Thymus (tissue), 11 donors: Measurements from ENCODE around the gene SEMA3D. TPM values are rescaled to one million over a fixed set of nuclear protein-coding genes. Genes with fewer than 3 reads are reported as not detected.

Source experiments
- DNase-seq, 9 donors: peaks; one replicate each; pipeline ENCODE4 v3.0.0-alpha.2; 2013; ENCODE audit warnings: low spot score in 9 of 9, low read depth in 6 of 9, missing footprints in 1 of 9
- H3K27ac ChIP-seq, 2 donors: one replicate each; pipeline ENCODE4 v1.5.1; 2013; ENCODE audit warnings: control low read depth in 1 of 2, low read depth in 1 of 2, low read length in 1 of 2, mild to moderate bottlenecking in 1 of 2, moderate library complexity in 1 of 2
- H3K27me3 ChIP-seq, 2 donors: one replicate each; pipeline ENCODE4 v1.5.1; 2013; ENCODE audit warnings: low read length in 1 of 2; ENCODE audit not compliant: control insufficient read depth in 2 of 2, insufficient read depth in 1 of 2
- H3K36me3 ChIP-seq, 2 donors: one replicate each; pipeline ENCODE4 v1.5.1; 2013; ENCODE audit warnings: low read length in 1 of 2, mild to moderate bottlenecking in 1 of 2, moderate library complexity in 1 of 2; ENCODE audit not compliant: control insufficient read depth in 2 of 2, insufficient read depth in 2 of 2
- H3K4me1 ChIP-seq, 2 donors: one replicate each; pipeline ENCODE4 v1.5.1; 2013; ENCODE audit warnings: low read length in 2 of 2; ENCODE audit not compliant: control insufficient read depth in 2 of 2, insufficient read depth in 2 of 2
- H3K4me3 ChIP-seq, 2 donors: one replicate each; pipeline ENCODE4 v1.5.1; 2013; ENCODE audit warnings: low read length in 2 of 2, control low read depth in 1 of 2, mild to moderate bottlenecking in 1 of 2
- H3K9me3 ChIP-seq, 2 donors: one replicate each; pipeline ENCODE4 v1.5.1; 2013; ENCODE audit warnings: low read length in 1 of 2, mild to moderate bottlenecking in 1 of 2; ENCODE audit not compliant: control insufficient read depth in 2 of 2, insufficient read depth in 1 of 2
- WGBS: extraction: QIAGEN DNeasy Blood & Tissue Kit; methylation state at CpG from one replicate; pipeline ENCODE4 v1.1.7; 2013; 5-methylcytosine and 5-hydroxymethylcytosine counted together
- polyA plus RNA-seq: library from polyadenylated mRNA; stranded (reverse); fragments of 200-250 nt; gene quantifications from one replicate; pipeline ENCODE4 v1.2.3, GENCODE V29; 2013
- total RNA-seq: library from RNA; stranded (reverse); fragments of 120-200 nt; gene quantifications from one replicate; pipeline ENCODE4 v1.2.4, GENCODE V29; 2013
- donor health status: healthy.

The SEMA3D gene
- total and polyA plus RNA-seq, 2 donors, result 0.32 to 1.3 TPM

DNA sequence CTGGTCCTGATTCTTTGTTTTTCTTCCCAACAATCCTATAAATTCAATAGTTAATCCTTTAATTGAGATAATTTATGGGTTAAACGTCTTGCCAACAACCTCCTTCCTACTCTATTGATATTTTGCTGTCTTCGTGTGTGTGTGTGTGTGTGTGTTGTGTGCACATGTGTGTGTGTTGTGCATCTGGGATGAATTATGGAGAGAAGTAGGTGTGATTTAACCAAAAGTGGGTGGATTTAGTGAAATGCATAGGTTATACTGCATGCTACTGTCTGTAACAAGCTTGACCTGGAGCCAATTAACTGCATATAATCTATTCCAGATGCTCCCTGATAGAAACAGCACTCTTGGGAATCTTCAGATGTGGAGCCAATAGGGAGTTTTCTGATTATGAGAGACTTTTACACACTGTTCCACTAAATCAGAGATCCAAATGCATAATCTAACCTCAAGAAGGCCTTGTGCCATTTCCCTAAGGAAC is 61.2 kb downstream of the SEMA3D start:
- Histone ChIP-seq H3K36me3 (no peaks in the 10 kb centered on the region), H3K4me1 (no peaks in the 10 kb centered on the region), H3K27me3 (no peaks in the 10 kb centered on the region), H3K9me3 (no peaks in the 10 kb centered on the region), H3K27ac (no peak overlapping the region), H3K4me3 (no peak overlapping the region)
- 71% methylated on average over 2 of the region's 2 CpGs for WGBS
- DNase-seq, result no peak

DNA sequence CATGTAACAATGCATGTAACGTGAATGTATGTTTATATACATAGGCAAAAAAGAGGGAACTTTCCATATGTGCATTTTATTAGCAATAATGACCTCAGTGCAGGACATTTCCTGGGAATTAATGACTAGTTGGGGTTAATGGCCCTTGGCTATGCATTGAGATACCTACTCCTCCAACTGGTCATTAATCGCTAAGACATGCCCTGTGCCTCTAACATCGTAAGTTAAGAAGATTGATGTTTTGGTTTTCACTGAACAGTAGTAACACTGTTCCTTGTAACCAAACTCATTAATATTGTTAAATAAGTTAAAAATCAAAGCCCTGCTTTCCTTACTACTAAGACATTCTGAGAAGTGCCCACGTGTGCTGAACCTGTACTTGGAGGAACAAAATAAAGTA is 61.7 kb downstream of the SEMA3D start:
- Histone ChIP-seq H3K4me1 (no peaks in the 10 kb centered on the region), H3K4me3 (no peak overlapping the region), H3K27ac (no peak overlapping the region), H3K36me3 (no peaks in the 10 kb centered on the region), H3K27me3 (no peaks in the 10 kb centered on the region), H3K9me3 (no peaks in the 10 kb centered on the region)
- 92% methylated on average over 4 of the region's 4 CpGs for WGBS
- DNase-seq, result no peak

DNA sequence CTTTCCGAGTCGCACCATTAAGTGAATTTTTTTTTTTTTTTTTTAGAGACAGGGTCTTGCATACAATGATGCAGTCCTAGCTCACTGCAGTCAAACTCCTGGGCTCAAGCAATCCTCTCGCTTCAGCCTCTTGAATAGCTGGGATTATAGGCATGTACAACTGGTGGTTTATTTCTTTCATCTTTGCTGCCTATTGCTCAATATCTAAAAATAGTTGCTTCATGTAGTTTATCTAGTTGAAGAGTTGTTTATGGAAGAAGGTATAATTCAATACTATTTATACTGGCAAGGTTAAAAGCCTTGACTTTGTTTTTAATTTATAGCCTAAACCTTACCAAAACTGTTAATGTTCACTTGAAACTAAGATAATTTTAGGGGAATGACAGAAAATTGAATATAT is 66.9 kb downstream of the SEMA3D start:
- WGBS, result 97% methylated on average over 3 of the region's 3 CpGs
- no peaks in the 10 kb centered on the region for H3K36me3 ChIP-seq

DNA sequence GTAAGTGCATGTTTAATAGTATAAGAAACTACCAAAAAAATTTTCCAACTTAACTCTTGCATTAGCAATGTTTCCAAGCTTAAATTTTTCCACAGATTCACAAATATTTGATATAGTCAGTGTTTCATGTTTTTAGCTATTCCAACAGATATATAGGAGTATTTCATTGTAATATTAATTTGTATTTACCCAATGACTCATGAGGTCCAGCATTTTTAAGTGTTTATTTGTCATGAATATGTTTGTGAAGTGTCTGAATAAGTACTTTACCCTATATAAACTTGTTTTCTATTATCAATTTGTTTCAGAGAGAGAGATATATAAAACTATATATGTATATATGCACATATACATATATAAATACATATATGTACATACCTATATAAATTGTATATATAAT is 71.0 kb downstream of the SEMA3D start:
- no peak for DNase-seq
- no peaks in the 10 kb centered on the region for H3K36me3 ChIP-seq
- no peak overlapping the region for H3K4me3 ChIP-seq

More for the DNA sequence above, 66.9 kb downstream of the SEMA3D start:
- no peaks in the 10 kb centered on the region for H3K4me1 ChIP-seq
- no peak overlapping the region for H3K27ac ChIP-seq
- DNase-seq, result no peak
- H3K9me3 ChIP-seq, result no peaks in the 10 kb centered on the region
- no peaks in the 10 kb centered on the region for H3K27me3 ChIP-seq
- H3K4me3 ChIP-seq, result no peak overlapping the region

DNA sequence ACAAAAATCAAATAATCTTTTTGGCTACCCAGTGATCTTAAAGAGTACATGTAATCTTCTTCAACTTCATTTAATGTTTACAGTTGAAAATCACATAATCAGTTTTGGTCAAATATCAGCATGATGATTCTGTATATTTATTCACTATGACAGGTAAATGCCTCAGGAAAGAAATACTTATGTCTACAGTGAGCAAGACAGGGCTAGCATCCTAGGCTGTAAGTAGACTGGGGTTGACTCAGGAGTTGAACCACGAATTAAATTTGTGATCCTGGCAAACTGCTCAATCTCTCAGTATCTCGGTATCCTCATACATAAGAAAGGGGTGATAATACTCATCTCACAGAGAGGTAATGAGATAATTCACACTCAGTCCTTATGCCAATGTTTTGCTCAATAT is 71.8 kb downstream of the SEMA3D start:
- no peak overlapping the region for H3K4me3 ChIP-seq
- no peaks in the 10 kb centered on the region for H3K4me1 ChIP-seq
- 94% methylated on average over 2 of the region's 2 CpGs for WGBS
- no peaks in the 10 kb centered on the region for H3K36me3 ChIP-seq
- H3K9me3 ChIP-seq, result no peaks in the 10 kb centered on the region
- no peak overlapping the region for H3K27ac ChIP-seq
- no peaks in the 10 kb centered on the region for H3K27me3 ChIP-seq
- no peak for DNase-seq

More for the DNA sequence above, 71.0 kb downstream of the SEMA3D start:
- Histone ChIP-seq H3K4me1 (no peaks in the 10 kb centered on the region), H3K9me3 (no peaks in the 10 kb centered on the region), H3K27me3 (no peaks in the 10 kb centered on the region), H3K27ac (no peak overlapping the region)

DNA sequence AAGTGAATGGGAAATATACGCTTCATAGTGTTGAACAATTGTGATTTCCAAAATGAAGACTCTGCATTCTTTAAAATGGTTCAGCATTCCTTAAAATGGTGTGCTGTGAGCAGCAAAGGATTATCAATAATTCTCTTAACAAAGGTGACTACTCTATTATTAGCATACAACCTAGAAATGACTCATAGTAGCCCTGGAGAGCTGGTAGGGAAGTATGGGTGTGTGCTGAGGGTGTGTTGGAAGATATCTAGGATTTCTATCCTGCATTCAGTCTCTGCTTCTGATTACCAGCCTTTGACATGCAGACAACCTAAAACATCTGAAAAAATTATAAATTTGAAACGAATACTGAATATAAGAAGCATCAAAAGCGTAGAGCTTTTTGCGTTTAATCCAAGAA is 72.5 kb downstream of the SEMA3D start:
- 93% methylated on average over 4 of the region's 4 CpGs for WGBS
- no peak for DNase-seq
- Histone ChIP-seq H3K27ac (no peak overlapping the region), H3K27me3 (no peaks in the 10 kb centered on the region), H3K36me3 (no peaks in the 10 kb centered on the region), H3K9me3 (no peaks in the 10 kb centered on the region), H3K4me3 (no peak overlapping the region), H3K4me1 (no peaks in the 10 kb centered on the region)

DNA sequence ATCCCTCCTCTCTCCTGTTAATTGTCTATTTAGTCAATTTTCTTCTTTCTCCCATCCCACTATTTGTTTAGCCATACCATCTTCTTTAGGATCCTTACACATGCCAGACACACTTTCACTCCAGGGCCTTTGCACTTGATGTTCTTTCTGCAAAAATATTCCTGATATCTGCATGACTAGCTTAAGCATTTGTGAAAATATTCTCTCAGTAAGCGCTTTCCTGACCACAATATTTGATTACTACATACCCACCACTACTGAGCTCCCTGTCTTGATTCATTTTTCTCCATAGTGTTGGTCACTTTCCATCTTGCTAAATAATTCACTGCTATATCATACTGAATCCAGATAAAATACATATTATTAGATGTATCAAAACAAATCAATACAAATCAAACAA is 75.1 kb downstream of the SEMA3D start:
- 93% methylated on average over 1 of the region's 1 CpG for WGBS
- H3K36me3 ChIP-seq, result no peaks in the 10 kb centered on the region
- H3K27ac ChIP-seq, result no peak overlapping the region
- H3K4me1 ChIP-seq, result no peaks in the 10 kb centered on the region
- no peaks in the 10 kb centered on the region for H3K27me3 ChIP-seq
- H3K4me3 ChIP-seq, result no peak overlapping the region
- H3K9me3 ChIP-seq, result no peaks in the 10 kb centered on the region
- DNase-seq, result no peak

DNA sequence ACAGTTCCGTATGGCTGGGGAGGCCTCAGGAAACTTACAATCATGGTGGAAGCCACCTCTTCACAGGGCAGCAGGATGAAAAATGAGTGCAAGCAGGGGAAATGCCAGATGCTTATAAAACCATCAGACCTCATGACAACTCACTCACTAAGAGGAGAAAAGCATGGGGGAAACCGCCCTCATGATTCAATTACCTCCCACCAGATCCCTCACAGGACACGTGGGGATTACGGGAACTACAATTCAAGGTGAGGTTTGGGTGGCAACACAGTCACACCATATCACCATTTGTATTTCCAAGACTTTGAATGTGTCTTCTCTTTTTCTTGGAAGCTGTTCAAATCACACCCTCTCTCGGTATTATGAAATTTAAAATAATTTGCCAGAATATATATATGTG is 80.1 kb downstream of the SEMA3D start:
- no peaks in the 10 kb centered on the region for H3K36me3 ChIP-seq
- H3K9me3 ChIP-seq, result no peaks in the 10 kb centered on the region
- H3K4me1 ChIP-seq, result no peaks in the 10 kb centered on the region
- no peaks in the 10 kb centered on the region for H3K27me3 ChIP-seq
- no peak overlapping the region for H3K4me3 ChIP-seq
- WGBS, result 96% methylated on average over 5 of the region's 5 CpGs
- no peak overlapping the region for H3K27ac ChIP-seq
- DNase-seq, result no peak

DNA sequence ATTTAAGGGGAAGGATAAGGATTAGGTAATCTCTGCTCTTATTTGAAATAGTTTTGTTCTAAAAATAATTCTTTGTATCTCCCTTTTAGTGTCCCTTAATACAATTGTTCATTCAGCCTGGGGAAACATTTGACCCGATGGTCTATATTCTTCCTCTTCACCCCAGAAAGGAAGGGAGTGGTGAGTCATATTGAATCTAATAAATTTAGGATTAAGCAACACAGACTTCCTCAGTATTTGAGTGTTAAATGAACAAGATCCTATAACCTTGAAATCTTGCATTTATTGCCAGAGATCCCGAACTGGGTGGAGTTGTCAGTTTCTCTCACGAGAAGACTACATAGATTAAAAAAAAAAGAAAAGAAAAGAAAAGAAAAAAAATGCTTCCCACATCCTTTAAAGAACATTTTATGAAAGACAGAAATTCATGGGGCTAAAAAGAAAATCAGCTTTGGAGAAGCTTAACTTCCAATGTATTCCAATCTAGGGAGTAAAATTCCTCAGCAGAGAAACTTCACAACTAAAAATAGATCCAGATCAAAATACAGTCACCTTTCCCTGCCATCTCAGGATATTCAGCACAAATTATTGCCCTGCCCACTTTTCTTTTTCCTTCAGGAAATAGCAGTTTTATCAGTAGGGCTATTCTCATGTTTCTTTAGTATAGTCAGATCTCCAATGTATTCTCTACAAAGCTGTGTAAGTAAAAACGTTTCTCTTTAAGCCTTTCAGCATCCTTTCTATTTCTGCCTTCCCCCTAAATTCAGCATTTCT is 82.2 kb downstream of the SEMA3D start:
- Histone ChIP-seq H3K4me1 (no peaks in the 10 kb centered on the region), H3K36me3 (no peaks in the 10 kb centered on the region), H3K9me3 (no peaks in the 10 kb centered on the region), H3K27me3 (no peaks in the 10 kb centered on the region), H3K27ac (no peak overlapping the region), H3K4me3 (no peak overlapping the region)
- no peak for DNase-seq
- WGBS, result 61% methylated on average over 4 of the region's 4 CpGs
